Activated CD4-positive, alpha-beta memory T cell treated with anti-CD3 and anti-CD28 coated beads, Interleukin-2, amount 10 ng/mL, durations not matched to agents 7 days and 5 days (primary cell): ENCODE results near the gene TRANK1. TPM values are rescaled to one million over a fixed set of nuclear protein-coding genes. Genes with fewer than 3 reads are reported as not detected.
"Not testable (repeated sequence)": the region's sequence is repeated elsewhere in the genome, so short reads cannot be mapped to it uniquely, and the experiment has no call there.

Source experiments
- CTCF ChIA-PET: fragments of 350-600 bp; sonication (Branson Sonifier 250); formaldehyde crosslinking; loops from one replicate; lab custom pipeline; 2021; ENCODE audit warnings: antibody characterized with exemption, inconsistent platforms; lab: Charles Lee
- POLR2A ChIA-PET: fragments of 350-600 bp; sonication (Branson Sonifier 250); formaldehyde crosslinking; loops from one replicate; lab custom pipeline; 2021; ENCODE audit warnings: antibody characterized with exemption; lab: Charles Lee
- DNase-seq: peaks from one replicate; pipeline ENCODE4 v3.0.0-alpha.2; 2020
- H3K27ac Mint-ChIP-seq: one replicate; pipeline ENCODE4 v1.8.0; 2021; ENCODE audit warnings: mild to moderate bottlenecking, mixed read lengths
- H3K27me3 Mint-ChIP-seq: one replicate; pipeline ENCODE4 v1.8.0; 2021; ENCODE audit warnings: mixed read lengths
- H3K36me3 Mint-ChIP-seq: one replicate; pipeline ENCODE4 v1.8.0; 2021; ENCODE audit warnings: low read depth, mixed read lengths
- H3K4me1 Mint-ChIP-seq: one replicate; pipeline ENCODE4 v1.8.0; 2021; ENCODE audit warnings: mixed read lengths
- H3K4me3 Mint-ChIP-seq: one replicate; pipeline ENCODE4 v1.8.0; 2021; ENCODE audit warnings: mild to moderate bottlenecking, mixed read lengths
- H3K9me3 Mint-ChIP-seq: one replicate; pipeline ENCODE4 v1.8.0; 2021; ENCODE audit warnings: mixed read lengths
- total RNA-seq, 2 experiments: library from RNA; stranded (reverse); gene quantifications; one replicate each; pipeline ENCODE4 v1.2.3, GENCODE V29; 2021

Gene TRANK1
- total RNA-seq, 2 experiments from 2014 or later, result 78.6 to 85.4 TPM

DNA sequence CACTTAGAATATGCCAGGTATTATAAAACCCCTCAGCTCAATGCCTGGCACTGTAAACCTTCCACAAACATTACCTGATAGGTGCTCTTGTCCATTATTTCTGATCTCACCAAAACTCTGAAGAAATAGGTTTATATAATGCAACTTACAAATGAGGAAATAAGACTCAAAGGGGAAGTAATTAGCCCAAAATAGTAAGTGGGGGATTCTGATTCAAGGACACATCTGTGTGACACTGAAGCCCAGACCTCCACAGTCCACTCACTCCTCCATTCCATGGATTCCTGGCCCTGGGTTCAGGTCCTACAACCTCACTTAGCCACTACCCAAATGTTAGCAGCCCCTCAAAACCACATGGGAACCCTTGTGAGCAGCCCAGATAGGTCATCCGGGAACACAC lies 49.9 kb downstream of the TRANK1 start:
- H3K9me3 Mint-ChIP-seq, result no peaks in the 10 kb centered on the region
- CTCF ChIA-PET, result no interaction called here
- no peaks in the 10 kb centered on the region for H3K27me3 Mint-ChIP-seq
- H3K36me3 Mint-ChIP-seq, result peaks cover 92% of the 10 kb centered on the region
- H3K4me3 Mint-ChIP-seq, result no peak overlapping the region
- no peak overlapping the region for H3K27ac Mint-ChIP-seq
- no peak for DNase-seq
- POLR2A ChIA-PET, result interaction anchor here (1.1 kb wide), 1 partner anchor 14 kb away, joined by 3 read pairs; no protein-coding TSS in a partner anchor
- peaks cover 34% of the 10 kb centered on the region for H3K4me1 Mint-ChIP-seq

DNA sequence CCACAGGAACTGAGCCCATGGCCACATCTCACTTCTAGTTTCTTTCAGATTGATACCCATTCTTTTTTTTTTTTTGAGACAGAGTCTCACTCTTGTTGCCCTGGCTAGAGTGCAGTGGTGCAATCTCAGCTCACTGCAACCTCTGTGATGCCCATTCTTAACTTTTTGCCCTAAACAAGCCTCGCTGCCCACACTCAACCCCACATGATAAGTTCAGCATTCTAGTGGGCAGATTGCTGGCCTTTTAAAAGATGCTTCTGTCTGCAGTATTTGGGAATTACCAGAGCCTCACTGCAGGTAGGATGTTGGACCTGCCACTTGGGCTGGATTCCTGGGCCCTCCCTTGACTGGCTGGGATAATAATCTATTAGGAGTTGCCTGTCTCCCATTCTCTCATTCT lies 51.0 kb downstream of the TRANK1 start:
- DNase-seq, result no peak
- H3K27me3 Mint-ChIP-seq, result no peaks in the 10 kb centered on the region
- POLR2A ChIA-PET, result interaction anchor here (1.2 kb wide), 1 partner anchor 14 kb away, joined by 4 read pairs; no protein-coding TSS in a partner anchor
- no peaks in the 10 kb centered on the region for H3K9me3 Mint-ChIP-seq
- peaks cover 34% of the 10 kb centered on the region for H3K4me1 Mint-ChIP-seq
- CTCF ChIA-PET, result no interaction called here
- peaks cover 92% of the 10 kb centered on the region for H3K36me3 Mint-ChIP-seq
- no peak overlapping the region for H3K4me3 Mint-ChIP-seq
- H3K27ac Mint-ChIP-seq, result peak overlapping the region; percentile 21

DNA sequence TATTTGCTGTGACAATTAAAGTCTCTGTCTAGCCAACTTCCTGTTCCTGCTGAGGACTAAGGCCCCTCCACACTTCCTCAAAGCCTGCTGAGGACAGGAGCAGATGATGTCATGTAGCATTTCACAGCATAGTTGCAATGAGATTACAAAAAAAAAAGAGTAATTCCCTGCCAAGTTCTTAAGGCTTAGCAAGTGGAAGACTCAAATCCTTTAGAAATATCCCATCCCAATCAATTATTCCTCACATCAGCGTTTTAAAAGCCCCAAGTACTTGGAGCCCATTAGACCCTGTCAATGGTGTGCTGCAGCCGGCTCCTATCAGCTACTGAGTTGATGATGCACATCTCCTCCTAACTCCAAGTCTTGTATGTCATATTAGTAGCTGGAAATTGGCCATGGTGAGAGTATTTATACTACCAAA lies 51.7 kb downstream of the TRANK1 start:
- Mint-ChIP-seq H3K4me1 (peaks cover 34% of the 10 kb centered on the region), H3K27me3 (no peaks in the 10 kb centered on the region), H3K9me3 (no peaks in the 10 kb centered on the region), H3K36me3 (peaks cover 92% of the 10 kb centered on the region), H3K4me3 (no peak overlapping the region), H3K27ac (peak overlapping the region; percentile 19)
- DNase-seq, result no peak
- ChIA-PET POLR2A (interaction anchor here (0.6 to 1.6 kb wide), 4 partner anchors 13 to 19 kb away, joined by 3 to 4 read pairs (median 4); no protein-coding TSS in a partner anchor), CTCF (interaction anchor here (0.8 to 2.1 kb wide), 3 partner anchors 17 to 65 kb away, joined by 3 to 9 read pairs (median 4); no protein-coding TSS in a partner anchor)

DNA sequence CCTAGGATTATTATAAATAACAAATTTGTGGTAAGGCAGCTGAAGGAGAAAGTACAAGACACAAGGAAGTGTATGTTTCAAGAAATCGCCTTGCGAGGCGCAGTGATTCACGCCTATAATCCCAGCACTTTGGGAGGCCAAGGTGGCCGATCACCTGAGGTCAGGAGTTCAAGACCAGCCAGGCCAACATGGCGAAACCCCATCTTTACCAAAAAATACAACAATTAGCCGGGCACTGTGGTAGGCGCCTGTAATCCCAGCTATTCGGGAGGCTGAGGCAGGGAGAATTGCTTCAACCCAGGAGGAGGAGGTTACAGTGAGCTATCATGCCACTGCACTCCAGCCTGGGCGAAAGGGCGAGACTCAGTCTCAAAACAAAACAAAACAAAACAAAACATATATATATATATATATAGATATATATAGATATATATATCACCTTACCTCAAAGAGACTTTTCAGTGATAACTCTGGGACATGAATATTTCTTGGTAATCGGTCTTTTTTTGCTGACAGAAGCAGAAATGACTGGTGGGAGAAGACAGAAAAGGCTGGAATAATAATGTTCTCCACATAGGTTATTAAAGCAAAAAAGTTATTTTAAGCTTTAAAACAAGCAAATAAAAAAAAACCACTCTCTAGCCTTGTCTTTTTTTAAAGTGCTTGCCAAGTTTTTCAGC lies 52.3 kb downstream of the TRANK1 start:
- Mint-ChIP-seq H3K36me3 (peaks cover 92% of the 10 kb centered on the region), H3K4me1 (peaks cover 34% of the 10 kb centered on the region), H3K27me3 (no peaks in the 10 kb centered on the region), H3K9me3 (no peaks in the 10 kb centered on the region), H3K4me3 (no peak overlapping the region), H3K27ac (peak overlapping the region; percentile 19)
- POLR2A ChIA-PET, result interaction anchor here (0.6 to 1.6 kb wide), 6 partner anchors 13 to 100 kb away, joined by 3 to 4 read pairs (median 4); partner anchors contain the start of gene EPM2AIP1
- CTCF ChIA-PET, result interaction anchor here (0.8 to 2.1 kb wide), 3 partner anchors 17 to 65 kb away, joined by 3 to 9 read pairs (median 4); no protein-coding TSS in a partner anchor
- DNase-seq, result no peak

DNA sequence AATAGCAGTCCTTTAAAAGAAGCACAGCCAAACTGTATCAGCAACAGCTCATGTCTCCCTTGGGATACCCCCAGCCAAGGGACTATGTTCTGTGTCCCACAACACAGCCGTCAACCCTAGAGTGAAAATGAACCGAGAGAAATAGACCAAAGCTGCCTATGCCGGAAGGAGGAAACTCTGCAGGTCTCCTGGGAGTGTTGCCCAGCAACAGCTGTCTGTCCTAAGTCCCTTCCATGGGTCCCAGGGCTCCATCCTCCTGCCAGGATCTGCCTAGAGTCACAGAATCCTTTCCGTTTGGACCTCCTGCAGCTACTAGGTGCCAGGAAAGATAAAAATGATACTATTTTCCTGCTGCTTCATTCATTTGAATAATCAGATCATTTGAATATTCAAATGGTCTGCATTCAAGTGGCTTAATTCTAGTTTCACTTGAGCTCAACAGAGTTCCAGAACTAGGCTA lies 53.1 kb downstream of the TRANK1 start:
- Mint-ChIP-seq H3K4me1 (peaks cover 32% of the 10 kb centered on the region), H3K27me3 (no peaks in the 10 kb centered on the region), H3K4me3 (no peak overlapping the region), H3K27ac (no peak overlapping the region), H3K36me3 (peaks cover 93% of the 10 kb centered on the region), H3K9me3 (no peaks in the 10 kb centered on the region)
- ChIA-PET CTCF (interaction anchor here (2.1 kb wide), 1 partner anchor 66 kb away, joined by 9 read pairs; no protein-coding TSS in a partner anchor), POLR2A (interaction anchor here (1.1 to 1.6 kb wide), 3 partner anchors 16 to 101 kb away, joined by 3 to 4 read pairs (median 3); partner anchors contain the start of gene EPM2AIP1)
- no peak for DNase-seq

DNA sequence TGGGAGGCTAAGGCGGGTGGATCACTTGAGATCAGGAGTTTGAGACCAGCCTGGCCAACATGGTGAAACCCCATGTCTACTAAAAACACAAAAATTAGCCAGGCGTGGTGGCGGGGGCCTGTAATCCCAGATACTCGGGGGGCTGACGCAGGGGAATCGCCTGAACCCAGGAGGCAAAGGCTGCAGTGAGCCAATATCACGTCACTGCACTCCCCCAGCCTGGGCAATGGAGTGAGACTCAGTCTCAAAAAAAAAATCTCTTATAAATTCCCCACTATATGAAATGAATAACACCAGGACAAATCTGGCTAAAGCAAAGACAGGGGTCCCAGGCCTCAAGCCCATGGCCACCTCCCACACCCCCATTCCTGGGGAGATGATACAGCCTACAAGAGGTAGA lies 53.8 kb downstream of the TRANK1 start:
- POLR2A ChIA-PET, result interaction anchor here (1.3 kb wide), 1 partner anchor 17 kb away, joined by 3 read pairs; no protein-coding TSS in a partner anchor
- Mint-ChIP-seq H3K36me3 (peaks cover 88% of the 10 kb centered on the region), H3K4me1 (peaks cover 30% of the 10 kb centered on the region)
- not testable (repeated sequence) for H3K27ac Mint-ChIP-seq, H3K9me3 Mint-ChIP-seq, H3K27me3 Mint-ChIP-seq, H3K4me3 Mint-ChIP-seq, DNase-seq
- CTCF ChIA-PET, result interaction anchor here (1.0 to 2.1 kb wide), 2 partner anchors 10 to 67 kb away, joined by 5 to 9 read pairs; no protein-coding TSS in a partner anchor

DNA sequence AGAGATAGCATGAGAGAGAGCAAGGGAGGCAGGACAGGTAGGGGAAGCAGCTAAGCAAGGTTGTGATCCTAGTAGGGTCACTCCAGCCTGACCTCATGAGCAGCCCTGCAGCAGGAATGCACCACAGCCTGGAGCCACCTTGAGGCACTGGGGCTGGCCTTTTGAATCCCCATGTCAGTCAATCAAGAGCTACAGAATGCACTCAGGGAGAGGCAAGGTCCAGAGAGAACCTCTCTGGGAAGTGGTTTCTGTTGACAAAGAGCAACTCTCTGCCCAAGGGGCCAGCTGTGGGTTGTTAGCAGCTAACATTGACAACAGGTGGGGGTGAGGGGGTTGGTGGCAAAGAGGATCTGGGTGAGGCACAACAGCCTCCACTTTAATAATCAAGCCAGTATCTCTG lies 54.6 kb downstream of the TRANK1 start:
- Mint-ChIP-seq H3K36me3 (peaks cover 81% of the 10 kb centered on the region), H3K27me3 (no peaks in the 10 kb centered on the region), H3K4me1 (peaks cover 23% of the 10 kb centered on the region), H3K9me3 (no peaks in the 10 kb centered on the region), H3K4me3 (no peak overlapping the region), H3K27ac (no peak overlapping the region)
- ChIA-PET POLR2A (interaction anchor here (1.3 to 1.7 kb wide), 2 partner anchors 14 to 15 kb away, joined by 3 read pairs; no protein-coding TSS in a partner anchor), CTCF (interaction anchor here (1.0 kb wide), 1 partner anchor 11 kb away, joined by 5 read pairs; no protein-coding TSS in a partner anchor)
- no peak for DNase-seq

DNA sequence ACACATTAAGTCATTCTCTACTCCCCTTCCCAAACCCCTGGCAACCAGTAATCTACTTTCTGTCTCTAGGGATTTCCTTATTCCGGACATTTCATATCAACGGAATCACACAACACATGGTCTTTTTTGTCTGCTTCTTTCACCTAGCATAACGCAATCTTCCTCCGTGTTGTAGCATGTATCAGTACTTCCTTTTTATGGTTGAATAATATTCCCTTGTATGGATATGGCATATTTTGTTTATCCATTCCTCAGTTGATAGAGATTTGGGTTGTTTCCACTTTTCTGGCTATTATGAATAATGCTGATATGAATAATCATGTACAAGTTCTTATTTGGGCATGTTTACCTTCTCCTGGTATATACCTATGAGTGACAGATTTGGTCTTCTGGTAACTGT lies 63.1 kb downstream of the TRANK1 start:
- Mint-ChIP-seq H3K27me3 (no peaks in the 10 kb centered on the region), H3K36me3 (peaks cover 32% of the 10 kb centered on the region), H3K4me3 (no peak overlapping the region), H3K4me1 (peaks cover 11% of the 10 kb centered on the region), H3K27ac (no peak overlapping the region), H3K9me3 (no peaks in the 10 kb centered on the region)
- ChIA-PET CTCF (no interaction called here), POLR2A (no interaction called here)
- DNase-seq, result no peak

DNA sequence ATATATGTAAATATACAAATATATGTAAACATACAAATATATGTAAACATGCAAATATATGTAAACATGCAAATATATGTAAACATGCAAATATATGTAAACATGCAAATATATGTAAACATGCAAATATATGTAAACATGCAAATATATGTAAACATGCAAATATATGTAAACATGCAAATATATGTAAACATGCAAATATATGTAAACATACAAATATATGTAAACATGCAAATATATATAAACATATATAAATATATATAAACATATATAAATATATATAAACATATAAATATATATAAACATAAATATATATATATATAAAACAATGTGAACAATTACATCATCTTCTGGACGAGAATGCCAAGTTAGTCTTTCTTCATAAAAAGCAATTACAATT lies 65.0 kb downstream of the TRANK1 start:
- CTCF ChIA-PET, H3K27ac Mint-ChIP-seq, DNase-seq, POLR2A ChIA-PET, H3K27me3 Mint-ChIP-seq, H3K9me3 Mint-ChIP-seq, H3K4me3 Mint-ChIP-seq: not testable (repeated sequence)
- Mint-ChIP-seq H3K36me3 (peaks cover 32% of the 10 kb centered on the region), H3K4me1 (peaks cover 24% of the 10 kb centered on the region)

DNA sequence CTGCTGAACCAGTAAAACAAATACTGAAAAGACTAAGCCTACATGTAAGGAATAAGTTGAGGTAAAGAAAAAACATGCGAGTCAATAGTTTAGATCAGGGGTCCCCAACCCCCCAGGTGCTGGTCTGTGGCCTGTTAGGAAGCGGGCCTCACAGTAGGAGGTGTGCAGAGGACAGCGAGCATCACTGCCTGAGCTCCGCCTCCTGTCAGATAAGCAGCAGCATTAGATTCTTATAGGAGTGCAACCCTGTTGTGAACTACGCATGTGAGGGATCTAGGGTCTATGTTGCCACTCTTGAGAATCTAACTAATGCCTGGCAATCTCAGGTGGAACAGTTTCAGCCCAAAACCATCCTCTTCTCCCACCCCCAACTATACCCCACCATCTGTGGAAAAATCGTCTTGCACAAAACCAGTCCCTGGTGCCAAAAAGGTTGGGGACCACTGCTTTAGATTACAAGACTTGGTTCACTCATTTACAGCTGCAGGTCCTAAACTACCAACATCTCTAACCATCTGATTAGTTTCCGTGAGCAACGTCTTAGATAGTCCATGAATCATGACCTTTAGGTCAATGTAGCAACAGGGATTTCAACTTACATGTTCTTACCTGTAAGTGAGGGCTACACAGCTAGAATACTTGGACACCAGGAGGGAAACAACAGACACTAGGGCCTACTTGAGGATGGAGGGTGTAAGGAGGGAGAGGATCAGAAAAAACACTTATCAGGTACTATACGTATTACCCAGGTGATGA lies 66.7 kb downstream of the TRANK1 start:
- ChIA-PET POLR2A (no interaction called here), CTCF (interaction anchor here (1.4 kb wide), 1 partner anchor 30 kb away, joined by 3 read pairs; no protein-coding TSS in a partner anchor)
- Mint-ChIP-seq H3K4me1 (peaks cover 25% of the 10 kb centered on the region), H3K27ac (no peak overlapping the region), H3K36me3 (peaks cover 28% of the 10 kb centered on the region), H3K4me3 (no peak overlapping the region), H3K27me3 (peaks cover 2% of the 10 kb centered on the region), H3K9me3 (no peaks in the 10 kb centered on the region)
- no peak for DNase-seq

DNA sequence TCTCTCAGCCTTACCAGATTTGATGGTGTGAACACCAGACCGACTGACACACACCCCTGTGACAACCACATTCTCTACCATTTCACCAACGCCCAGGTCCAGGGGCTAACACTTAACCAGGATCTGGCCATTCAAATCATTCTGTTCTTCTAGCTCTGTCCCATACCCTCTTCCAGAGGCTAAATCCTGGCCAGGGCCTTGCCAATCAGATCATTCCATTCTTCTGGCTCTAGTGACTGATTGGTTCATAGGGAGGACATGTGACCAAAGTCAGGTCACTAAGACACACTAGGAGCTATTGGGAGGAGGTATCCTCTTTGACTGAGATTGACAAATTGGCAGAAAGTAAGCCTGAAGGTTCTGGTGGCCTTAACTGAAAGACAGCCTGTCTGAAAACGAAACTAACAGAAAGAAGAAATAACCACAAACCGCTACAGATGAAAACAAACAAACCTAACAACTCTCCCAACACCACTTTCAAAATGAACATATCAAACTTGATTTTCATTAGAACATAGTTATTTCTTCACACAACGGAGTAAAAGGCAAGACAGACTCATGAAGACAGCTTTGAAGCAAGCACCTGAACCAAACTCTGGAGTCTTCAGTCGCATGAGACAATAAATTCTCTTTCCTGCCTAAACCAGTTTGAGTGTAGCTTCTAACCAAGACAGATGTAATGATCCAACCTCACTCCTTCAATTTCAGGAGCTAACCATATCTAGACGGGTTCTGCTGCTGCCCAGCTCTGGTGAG lies 68.5 kb downstream of the TRANK1 start:
- Mint-ChIP-seq H3K36me3 (peaks cover 29% of the 10 kb centered on the region), H3K27ac (peak overlapping the region; percentile 86), H3K9me3 (no peaks in the 10 kb centered on the region), H3K4me1 (peaks cover 25% of the 10 kb centered on the region), H3K27me3 (peaks cover 5% of the 10 kb centered on the region), H3K4me3 (peak overlapping the region; percentile 60)
- POLR2A ChIA-PET, result interaction anchor here (0.7 to 3.7 kb wide), 16 partner anchors 10 to 117 kb away, joined by 3 to 23 read pairs (median 5); partner anchors contain the start of genes EPM2AIP1, MLH1 and TRANK1
- peak; percentile 38 for DNase-seq
- CTCF ChIA-PET, result interaction anchor here (0.6 to 1.7 kb wide), 12 partner anchors 8 to 143 kb away, joined by 3 to 18 read pairs (median 3); no protein-coding TSS in a partner anchor

DNA sequence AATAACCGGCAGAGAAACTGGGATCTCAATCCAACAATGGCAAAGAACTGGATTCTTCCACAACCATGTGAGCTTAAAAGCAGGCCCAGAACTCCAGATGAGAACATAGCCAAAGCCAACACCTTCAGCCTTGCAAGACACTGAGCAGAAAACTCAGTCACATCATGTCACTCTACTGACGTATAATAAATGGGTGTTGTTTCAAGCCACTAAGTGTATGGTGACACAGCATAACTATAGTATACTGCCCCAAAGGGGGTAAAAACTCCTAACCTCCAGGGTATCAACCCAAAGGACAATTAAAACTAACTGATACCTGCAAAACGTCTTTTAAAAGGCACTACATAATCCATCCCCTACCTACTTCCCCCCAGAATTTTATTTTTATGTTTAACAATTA lies 69.5 kb downstream of the TRANK1 start:
- Mint-ChIP-seq H3K27ac (no peak overlapping the region), H3K9me3 (no peaks in the 10 kb centered on the region)

More for the DNA sequence above, 69.5 kb downstream of the TRANK1 start:
- H3K4me3 Mint-ChIP-seq, result no peak overlapping the region
- H3K27me3 Mint-ChIP-seq, result peaks cover 5% of the 10 kb centered on the region
- DNase-seq, result no peak
- H3K36me3 Mint-ChIP-seq, result peaks cover 31% of the 10 kb centered on the region
- peaks cover 25% of the 10 kb centered on the region for H3K4me1 Mint-ChIP-seq
- ChIA-PET POLR2A (interaction anchor here (1.7 to 3.7 kb wide), 4 partner anchors 33 to 118 kb away, joined by 10 to 23 read pairs (median 14); partner anchors contain the start of genes EPM2AIP1, MLH1 and TRANK1), CTCF (interaction anchor here (0.7 to 1.2 kb wide), 4 partner anchors 18 to 142 kb away, joined by 3 read pairs; no protein-coding TSS in a partner anchor)
